Left lung (tissue), 10 donors: ENCODE results near the gene CARD9. TPM values are rescaled to one million over a fixed set of nuclear protein-coding genes. Genes with fewer than 3 reads are reported as not detected.

Experiments used
- ATAC-seq: fragments of 200-7000 bp; cut with Tn5 transposase; one replicate; pipeline ENCODE4 v1.9.1; 2020; ENCODE audit warnings: moderate library complexity
- DNase-seq, 4 donors: peaks; one replicate each; pipeline ENCODE4 v3.0.0-alpha.2; 2013 to 2020
- H3K27ac ChIP-seq, 2 donors: fragments of 200-600 bp; sonication (generic) in 1 of 2; one replicate each; pipeline versions ENCODE4 v1.5.0 to v1.8.0; 2020 to 2021
- H3K27me3 ChIP-seq, 2 donors: fragments of 200-600 bp; sonication (generic) in 1 of 2; one replicate each; pipeline versions ENCODE4 v1.5.0 to v1.8.0; 2020 to 2021
- H3K36me3 ChIP-seq, 2 donors: fragments of 200-600 bp; sonication (generic) in 1 of 2; one replicate each; pipeline versions ENCODE4 v1.5.0 to v1.8.0; 2020 to 2021
- H3K4me1 ChIP-seq, 2 donors: fragments of 200-600 bp; one replicate each; pipeline ENCODE4 v1.8.0; 2021
- H3K4me3 ChIP-seq, 2 donors: fragments of 200-600 bp; sonication (generic) in 1 of 2; one replicate each; pipeline versions ENCODE4 v1.5.0 to v1.8.0; 2020 to 2021; ENCODE audit warnings: mild to moderate bottlenecking in 1 of 2
- H3K9me3 ChIP-seq, 2 donors: fragments of 200-600 bp; sonication (generic) in 1 of 2; one replicate each; pipeline versions ENCODE4 v1.5.0 to v1.8.0; 2020 to 2021
- CTCF ChIP-seq, 2 donors: fragments of 200-600 bp; sonication (generic) in 1 of 2; IDR thresholded peaks; one replicate each; pipeline versions ENCODE4 v1.5.0 to v1.8.0; 2021; ENCODE audit warnings: antibody characterized with exemption in 2 of 2
- intact Hi-C, 2 donors: fragments of 100-400 bp; cut with DNase I; formaldehyde crosslinking; loops; one replicate each; pipeline versions ENCODE4 v1.11.2 to v1.14.2; 2022
- polyA plus RNA-seq, 6 donors: library from polyadenylated mRNA; unstranded; fragments of 120-200 nt; gene quantifications; one replicate each; pipeline ENCODE4 v1.2.1, GENCODE V29; 2013; ENCODE audit not compliant: insufficient read length in 6 of 6
- total RNA-seq, 2 donors: library from RNA; stranded (reverse); fragmentation: NEBNext Ultra II Directional; extraction: Animal tissue kit (Norgen Biotek cat#: 25700); gene quantifications; one replicate each; pipeline ENCODE4 v1.2.1, GENCODE V29; 2021
- donor health status: DM: no; HTN: yes; CAD: no.
- donor health status: DM: no; HTN: no; CAD: no.

Gene CARD9
- total and polyA plus RNA-seq, 8 donors, result 0.66 to 11.1 (median 1.4) TPM

DNA sequence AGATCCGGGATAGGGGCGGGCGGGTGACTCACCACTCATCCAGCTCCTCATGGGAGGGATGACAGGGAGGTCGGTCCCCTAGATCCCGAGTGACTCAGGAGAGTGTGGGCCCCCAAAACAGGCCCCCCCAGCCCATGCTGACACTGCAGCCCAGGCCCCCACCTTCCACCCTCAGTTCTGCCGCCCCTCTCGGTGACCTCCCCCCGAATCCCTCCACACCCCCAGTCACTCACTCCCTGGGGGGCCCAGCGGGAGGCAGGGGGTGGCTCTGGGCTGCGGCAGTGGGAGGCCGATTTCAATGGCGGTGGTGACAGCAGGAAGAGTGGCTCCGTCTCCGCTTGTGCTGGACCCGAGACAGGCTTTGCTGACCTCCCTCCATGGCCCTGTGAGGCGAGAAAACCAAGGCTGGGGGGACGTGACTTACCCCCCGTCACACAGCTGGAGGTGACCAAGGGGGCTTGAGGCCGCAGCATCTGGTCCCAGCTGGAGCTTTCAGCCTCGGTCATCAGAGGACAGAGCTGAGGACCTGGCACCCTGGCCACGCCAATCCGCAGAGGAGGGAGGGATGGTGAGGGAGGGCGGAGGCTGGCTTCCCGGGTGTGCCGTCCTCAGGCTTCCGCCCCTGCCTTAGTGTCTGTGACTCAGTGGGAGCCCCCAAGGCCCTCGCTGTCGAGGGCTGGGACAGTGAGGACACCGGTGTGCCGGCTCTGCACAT is 37.2 kb downstream of the CARD9 start:
- Histone ChIP-seq H3K4me1 (no peaks in the 10 kb centered on the region), H3K9me3 (no peaks in the 10 kb centered on the region), H3K27me3 (no peaks in the 10 kb centered on the region), H3K4me3 (no peak overlapping the region), H3K36me3 (peaks cover 0 to 24% of the 10 kb centered on the region in 2 donors), H3K27ac (no peak overlapping the region)
- DNase-seq (no peak), ATAC-seq (peak; percentile 1)
- no peak for TF ChIP-seq CTCF (IDR thresholded peaks at IDR 0.05)
- intact Hi-C loops, result no loop called here

- TF ChIP-seq CTCF (IDR thresholded peaks at IDR 0.05), result no peak
- H3K27ac ChIP-seq, result no peak overlapping the region
- intact Hi-C loops, result no loop called here
- DNase-seq (no peak), ATAC-seq (no peak)
- no peaks in the 10 kb centered on the region for H3K9me3 ChIP-seq
- no peaks in the 10 kb centered on the region for H3K4me1 ChIP-seq
- H3K27me3 ChIP-seq, result no peaks in the 10 kb centered on the region
- no peak overlapping the region for H3K4me3 ChIP-seq
- H3K36me3 ChIP-seq, result peaks cover 0 to 20% of the 10 kb centered on the region in 2 donors
These were observed 37.9 kb downstream of the CARD9 start for GRCh38 chr9:136335296-136336155.

DNA sequence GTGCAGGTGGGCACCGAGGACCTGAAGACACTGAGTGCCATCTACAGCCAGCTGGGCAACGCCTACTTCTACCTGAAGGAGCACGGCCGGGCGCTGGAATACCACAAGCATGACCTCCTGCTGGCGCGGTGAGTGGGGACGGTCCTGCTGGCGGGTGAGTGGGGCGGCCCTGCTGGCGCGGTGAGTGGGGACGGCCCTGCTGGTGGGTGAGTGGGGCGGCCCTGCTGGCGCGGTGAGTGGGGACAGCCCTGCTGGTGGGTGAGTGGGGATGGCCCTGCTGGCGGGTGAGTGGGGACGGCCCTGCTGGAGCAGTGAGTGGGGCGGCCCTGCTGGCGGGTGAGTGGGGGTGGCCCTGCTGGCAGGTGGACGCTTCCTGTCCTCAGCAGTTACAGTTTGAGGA is 38.9 kb downstream of the CARD9 start:
- intact Hi-C loops, result no loop called here
- H3K27me3 ChIP-seq, result no peaks in the 10 kb centered on the region
- no peak overlapping the region for H3K27ac ChIP-seq
- H3K4me1 ChIP-seq, result no peaks in the 10 kb centered on the region
- H3K36me3 ChIP-seq, result peaks cover 0 to 20% of the 10 kb centered on the region in 2 donors
- no peaks in the 10 kb centered on the region for H3K9me3 ChIP-seq
- H3K4me3 ChIP-seq, result no peak overlapping the region
- no peak for TF ChIP-seq CTCF (IDR thresholded peaks at IDR 0.05)
- no peak for DNase-seq
- no peak for ATAC-seq

DNA sequence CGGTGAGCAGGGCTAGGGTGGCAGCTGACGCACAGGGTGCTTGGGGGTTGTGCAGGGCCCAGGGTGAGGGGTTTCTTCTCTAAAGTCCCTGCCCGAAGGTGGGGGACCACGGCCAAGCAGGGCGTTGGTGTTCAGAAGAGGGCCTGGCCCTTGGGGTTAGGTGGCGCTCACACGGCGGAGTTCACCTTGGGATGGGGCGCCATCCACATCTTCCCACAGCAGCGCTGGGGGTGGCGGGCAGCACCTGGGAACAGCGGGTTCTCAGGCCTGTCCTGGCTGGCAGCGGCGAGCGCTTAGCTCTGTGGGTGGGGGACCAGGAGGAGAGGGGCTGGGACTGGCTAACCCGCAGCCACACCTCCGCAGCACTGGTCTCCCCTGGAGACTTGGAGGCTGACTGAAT is 40.0 kb downstream of the CARD9 start:
- no peak for TF ChIP-seq CTCF (IDR thresholded peaks at IDR 0.05)
- ATAC-seq, result no peak
- DNase-seq, result no peak
- H3K36me3 ChIP-seq, result peaks cover 0 to 20% of the 10 kb centered on the region in 2 donors
- intact Hi-C loops, result no loop called here
- H3K4me1 ChIP-seq, result peaks cover 3 to 7% of the 10 kb centered on the region in 2 donors
- no peak overlapping the region for H3K4me3 ChIP-seq
- H3K27ac ChIP-seq, result no peak overlapping the region
- no peaks in the 10 kb centered on the region for H3K9me3 ChIP-seq
- H3K27me3 ChIP-seq, result peaks cover 0 to 6% of the 10 kb centered on the region in 2 donors

- Histone ChIP-seq H3K36me3 (peaks cover 0 to 20% of the 10 kb centered on the region in 2 donors), H3K9me3 (no peaks in the 10 kb centered on the region), H3K27me3 (peaks cover 0 to 10% of the 10 kb centered on the region in 2 donors), H3K4me1 (peaks cover 7 to 11% of the 10 kb centered on the region in 2 donors), H3K4me3 (no peak overlapping the region), H3K27ac (no peak overlapping the region)
- intact Hi-C loops, result no loop called here
- ATAC-seq, result no peak
- TF ChIP-seq CTCF (IDR thresholded peaks at IDR 0.05), result no peak
- DNase-seq, result no peak
These were observed 40.4 kb downstream of the CARD9 start for GRCh38 chr9:136333045-136333444.
